ENCODE measurements around the gene LAMA5.

GRCh38 chr20:62355878-62356588 is 11.1 kb downstream of the LAMA5 start:
- TF ChIP-seq CTCF (IDR thresholded peaks at IDR 0.05) (no peak), POLR2A (IDR thresholded peaks at IDR 0.05) (no peak)

Measured in vagina (tissue), 2 donors.